AG09319 (cell line): ENCODE data around the gene RSBN1L.
"Not testable (repeated sequence)": the region's sequence is repeated elsewhere in the genome, so short reads cannot be mapped to it uniquely, and the experiment has no call there.

Experiments used
- DNase-seq: peaks from one replicate; pipeline ENCODE4 v3.0.0-alpha.2; 2010; ENCODE audit warnings: low read depth; ENCODE audit errors: extremely low read depth
- CTCF ChIP-seq: IDR thresholded peaks from 2 replicates; pipeline ENCODE4 v1.5.1; 2011; ENCODE audit warnings: low read depth, mild to moderate bottlenecking, inconsistent platforms, low read length, moderate library complexity

The RSBN1L gene

GRCh38 chr7:77714195-77714594, 17.9 kb downstream of the RSBN1L start:
- DNase-seq: no peak

GRCh38 chr7:77714931-77715330, 18.7 kb downstream of the RSBN1L start:
- DNase-seq: not testable (repeated sequence)

More at GRCh38 chr7:77714195-77714594, 17.9 kb downstream of the RSBN1L start:
- no peak for TF ChIP-seq CTCF

- DNase-seq: no peak
- TF ChIP-seq CTCF: no peak
These were observed 20.5 kb downstream of the RSBN1L start for GRCh38 chr7:77716804-77717203.

GRCh38 chr7:77717566-77717965, 21.3 kb downstream of the RSBN1L start:
- not testable (repeated sequence) for DNase-seq

GRCh38 chr7:77727527-77727926, 31.3 kb downstream of the RSBN1L start:
- no peak for TF ChIP-seq CTCF

GRCh38 chr7:77727936-77728701, 31.9 kb downstream of the RSBN1L start:
- peak; percentile 2 for DNase-seq
- TF ChIP-seq CTCF: no peak

More at GRCh38 chr7:77727527-77727926, 31.3 kb downstream of the RSBN1L start:
- no peak for DNase-seq

GRCh38 chr7:77729574-77730348, 33.5 kb downstream of the RSBN1L start:
- DNase-seq: no peak
- TF ChIP-seq CTCF: no peak

- TF ChIP-seq CTCF: no peak
- DNase-seq: no peak
These were observed 35.5 kb downstream of the RSBN1L start for GRCh38 chr7:77731716-77732115.
